Esophagus mucosa (tissue), 1 donor: Measurements from ENCODE around the gene EIF3L. TPM values are rescaled to one million over a fixed set of nuclear protein-coding genes. Genes with fewer than 3 reads are reported as not detected.

Experiments used
- ATAC-seq: fragments of 200-7000 bp; cut with Tn5 transposase; one replicate; pipeline ENCODE4 v1.9.1; 2020
- total RNA-seq: library from RNA; stranded (reverse); gene quantifications from one replicate; pipeline ENCODE4 v1.2.4, GENCODE V29; 2023
- donor health status: DM: yes; HTN: yes; CAD: no.

EIF3L gene
- total RNA-seq, 1 donor from 2014 or later: 358 TPM

DNA sequence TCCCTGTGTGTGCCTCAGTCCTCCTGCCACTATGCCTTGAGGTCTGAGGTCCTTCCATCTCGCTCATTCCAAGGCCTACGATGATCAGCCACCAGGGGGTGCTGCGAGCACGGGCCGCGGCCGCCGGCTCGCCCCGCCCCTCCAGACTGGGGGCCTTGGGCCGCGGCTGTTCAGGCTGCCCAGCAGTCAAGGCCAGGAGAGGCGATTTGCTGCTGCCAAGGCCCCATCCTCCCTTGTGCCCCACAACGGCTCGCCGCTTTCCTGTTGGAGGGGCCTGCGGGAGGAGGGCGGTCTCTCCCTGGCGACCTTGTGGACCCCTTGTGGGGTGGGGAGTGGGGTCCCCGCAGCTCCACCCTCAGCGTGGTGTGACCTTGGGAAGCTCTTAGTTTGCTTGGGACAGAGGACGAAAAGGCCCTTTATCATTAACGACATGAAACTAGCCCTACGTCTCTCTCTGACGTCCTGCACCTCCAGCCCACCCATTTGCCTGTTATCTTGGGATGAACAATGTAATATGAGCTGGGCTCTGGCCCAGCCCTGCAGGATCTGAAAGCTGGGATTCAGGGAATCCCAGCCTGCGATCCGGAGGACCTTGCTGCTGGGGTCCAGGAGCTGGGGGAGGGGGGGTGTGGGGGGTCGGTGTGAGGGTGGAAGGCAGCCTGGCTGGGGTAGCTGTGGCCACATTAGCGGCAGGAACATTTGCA is 31.4 kb upstream of the EIF3L start:
- ATAC-seq: peak; percentile 78

DNA sequence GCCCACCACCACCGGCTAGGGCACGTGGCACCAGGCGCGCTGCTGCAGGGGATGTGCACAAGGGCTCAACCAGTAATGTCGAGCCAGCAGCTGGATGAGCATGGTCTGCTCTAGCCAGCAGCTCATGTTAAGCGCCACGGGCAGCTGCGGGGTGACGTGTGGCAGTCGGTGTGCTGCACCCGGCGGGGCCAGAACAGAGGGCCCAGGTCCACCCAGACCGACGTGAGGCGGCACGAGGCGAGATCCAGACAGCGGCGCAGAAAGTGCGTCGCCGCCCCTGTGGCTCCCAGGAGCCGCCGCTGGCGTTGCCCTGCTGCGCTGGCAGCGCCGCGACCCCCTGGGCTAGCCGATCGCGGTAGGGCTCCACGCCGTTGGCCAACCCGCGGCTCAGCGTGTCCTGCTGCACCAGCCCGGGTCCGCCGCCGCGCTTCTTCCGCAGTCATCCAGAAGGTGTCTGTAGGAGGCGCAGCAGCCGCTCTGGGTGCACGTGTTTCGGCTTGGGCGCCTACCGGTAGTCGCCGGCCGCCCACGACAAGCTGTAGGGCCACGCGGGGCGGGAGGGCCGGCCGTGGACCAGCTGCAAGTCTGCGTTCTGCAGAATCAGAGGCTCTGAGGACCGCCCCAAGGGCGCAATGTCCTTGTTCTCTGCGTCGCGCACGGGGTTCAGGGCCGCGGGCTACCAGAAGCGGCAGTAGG is 30.7 kb upstream of the EIF3L start:
- peak; percentile 61 for ATAC-seq

DNA sequence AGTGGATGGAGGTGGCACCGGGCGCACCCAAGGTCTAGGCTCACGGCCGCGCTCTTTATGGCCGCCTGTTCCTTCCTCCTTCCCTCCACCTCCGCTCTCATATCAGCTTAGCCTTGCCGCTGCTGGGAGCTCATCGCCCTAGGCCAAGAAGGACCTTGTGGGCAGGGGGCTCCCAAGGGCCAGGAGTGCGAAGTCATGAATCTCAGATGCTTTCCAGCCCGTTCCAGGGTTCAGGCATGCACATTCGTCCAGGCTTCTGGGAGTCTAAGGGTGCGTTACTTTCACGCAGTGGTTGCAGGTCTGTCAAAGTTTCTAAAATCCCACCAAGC is 30.1 kb upstream of the EIF3L start:
- no peak for ATAC-seq

DNA sequence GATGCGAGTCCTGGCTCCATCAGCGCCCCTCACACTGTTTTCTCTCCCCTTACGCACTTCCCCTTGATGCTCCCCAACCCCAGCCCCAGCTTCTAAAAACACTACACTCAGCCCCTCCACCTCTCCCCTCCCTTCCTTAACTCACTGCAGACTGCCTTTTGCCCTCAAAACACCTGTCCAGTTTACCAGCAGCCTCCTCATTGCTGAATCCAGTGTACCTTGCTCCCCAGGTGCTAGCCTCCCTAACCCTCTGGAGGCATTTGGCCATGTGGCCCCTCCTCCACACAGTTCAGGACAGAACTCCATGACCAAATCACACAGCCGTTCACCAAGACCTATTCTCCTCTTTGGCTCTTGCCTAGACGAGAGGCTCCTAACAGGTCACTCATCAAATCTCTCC is 28.9 kb upstream of the EIF3L start:
- no peak for ATAC-seq

DNA sequence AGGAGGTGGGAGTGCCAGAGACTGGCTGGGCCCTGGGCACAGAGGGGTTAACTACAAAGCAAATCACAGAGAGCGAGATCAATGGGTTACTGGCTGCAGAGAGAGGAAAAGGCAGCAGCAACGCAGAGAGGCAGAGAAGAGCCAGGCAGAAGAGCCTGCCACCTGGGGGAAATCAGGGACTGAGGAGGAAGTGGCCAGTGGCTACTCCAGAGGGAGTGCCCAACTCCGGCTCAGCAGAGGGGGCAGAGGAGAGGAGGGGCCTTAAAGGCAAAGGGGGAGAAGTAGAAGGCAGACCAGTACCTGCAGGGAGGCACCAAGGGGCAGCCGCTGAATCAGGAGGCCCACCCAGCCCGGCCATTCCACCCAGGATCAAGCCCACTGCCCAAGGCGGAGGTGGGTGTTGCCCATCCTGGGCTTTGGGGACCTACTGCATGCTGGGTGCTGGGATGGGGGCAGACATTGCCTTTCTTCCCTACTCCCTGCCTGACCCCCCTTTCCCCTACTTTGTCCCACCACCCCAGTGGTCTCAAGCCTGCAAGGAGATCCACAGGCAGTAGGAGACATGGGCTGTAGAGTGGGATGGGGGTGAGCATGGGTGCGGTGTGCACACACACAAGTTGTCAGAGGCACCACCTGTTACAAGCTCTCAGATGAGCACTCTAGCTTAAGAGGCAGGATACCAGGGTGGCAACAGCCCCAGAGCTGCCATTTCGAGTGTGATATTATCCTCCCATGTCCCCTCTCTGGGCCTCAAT is 27.0 kb upstream of the EIF3L start:
- ATAC-seq: no peak

DNA sequence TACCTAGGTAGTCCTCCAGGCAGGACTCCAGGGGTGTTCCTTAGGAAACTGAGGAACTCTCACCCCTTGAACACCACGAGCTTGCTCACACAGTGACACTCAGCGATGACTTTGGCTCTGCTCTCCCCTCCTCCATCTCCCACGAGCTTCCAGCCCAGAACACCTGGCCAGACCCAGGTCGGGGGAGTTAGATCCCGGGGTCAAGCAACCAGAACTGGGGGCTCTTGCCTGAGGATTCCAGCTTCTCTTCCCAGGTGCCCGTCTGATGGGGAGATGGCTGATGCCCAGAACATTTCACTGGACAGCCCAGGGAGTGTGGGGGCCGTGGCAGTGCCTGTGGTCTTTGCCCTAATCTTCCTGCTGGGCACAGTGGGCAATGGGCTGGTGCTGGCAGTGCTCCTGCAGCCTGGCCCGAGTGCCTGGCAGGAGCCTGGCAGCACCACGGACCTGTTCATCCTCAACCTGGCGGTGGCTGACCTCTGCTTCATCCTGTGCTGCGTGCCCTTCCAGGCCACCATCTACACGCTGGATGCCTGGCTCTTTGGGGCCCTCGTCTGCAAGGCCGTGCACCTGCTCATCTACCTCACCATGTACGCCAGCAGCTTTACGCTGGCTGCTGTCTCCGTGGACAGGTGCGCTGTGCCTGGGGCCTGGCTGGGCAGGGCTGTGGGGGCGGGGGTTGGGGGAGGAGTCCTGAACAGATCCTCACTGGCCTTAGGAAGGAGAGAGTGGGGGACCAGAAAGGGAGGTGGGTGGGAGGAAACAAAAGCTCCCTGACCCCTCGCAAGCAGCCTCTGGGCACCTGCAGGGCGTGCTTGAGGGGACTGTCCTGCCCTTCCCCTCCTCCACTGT is 25.9 kb upstream of the EIF3L start, which contains the start of gene GALR3:
Gene GALR3 (plus strand): TSS at position 249 of the 852 bp plus-strand sequence. CDS start 25 bp downstream, at position 274.
- ATAC-seq: no peak

DNA sequence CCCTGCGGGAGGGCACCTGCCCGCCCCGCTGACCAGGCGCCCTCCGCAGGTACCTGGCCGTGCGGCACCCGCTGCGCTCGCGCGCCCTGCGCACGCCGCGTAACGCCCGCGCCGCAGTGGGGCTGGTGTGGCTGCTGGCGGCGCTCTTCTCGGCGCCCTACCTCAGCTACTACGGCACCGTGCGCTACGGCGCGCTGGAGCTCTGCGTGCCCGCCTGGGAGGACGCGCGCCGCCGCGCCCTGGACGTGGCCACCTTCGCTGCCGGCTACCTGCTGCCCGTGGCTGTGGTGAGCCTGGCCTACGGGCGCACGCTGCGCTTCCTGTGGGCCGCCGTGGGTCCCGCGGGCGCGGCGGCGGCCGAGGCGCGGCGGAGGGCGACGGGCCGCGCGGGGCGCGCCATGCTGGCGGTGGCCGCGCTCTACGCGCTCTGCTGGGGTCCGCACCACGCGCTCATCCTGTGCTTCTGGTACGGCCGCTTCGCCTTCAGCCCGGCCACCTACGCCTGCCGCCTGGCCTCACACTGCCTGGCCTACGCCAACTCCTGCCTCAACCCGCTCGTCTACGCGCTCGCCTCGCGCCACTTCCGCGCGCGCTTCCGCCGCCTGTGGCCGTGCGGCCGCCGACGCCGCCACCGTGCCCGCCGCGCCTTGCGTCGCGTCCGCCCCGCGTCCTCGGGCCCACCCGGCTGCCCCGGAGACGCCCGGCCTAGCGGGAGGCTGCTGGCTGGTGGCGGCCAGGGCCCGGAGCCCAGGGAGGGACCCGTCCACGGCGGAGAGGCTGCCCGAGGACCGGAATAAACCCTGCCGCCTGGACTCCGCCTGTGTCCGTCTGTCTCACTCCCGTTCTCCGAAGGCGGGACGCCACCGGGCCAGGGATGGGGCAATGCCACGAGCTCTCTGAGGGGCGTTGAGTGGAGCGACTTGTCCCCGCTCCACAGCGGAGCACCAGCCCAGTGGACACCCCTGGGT is 24.3 kb upstream of the EIF3L start:
- peak; percentile 57 for ATAC-seq

DNA sequence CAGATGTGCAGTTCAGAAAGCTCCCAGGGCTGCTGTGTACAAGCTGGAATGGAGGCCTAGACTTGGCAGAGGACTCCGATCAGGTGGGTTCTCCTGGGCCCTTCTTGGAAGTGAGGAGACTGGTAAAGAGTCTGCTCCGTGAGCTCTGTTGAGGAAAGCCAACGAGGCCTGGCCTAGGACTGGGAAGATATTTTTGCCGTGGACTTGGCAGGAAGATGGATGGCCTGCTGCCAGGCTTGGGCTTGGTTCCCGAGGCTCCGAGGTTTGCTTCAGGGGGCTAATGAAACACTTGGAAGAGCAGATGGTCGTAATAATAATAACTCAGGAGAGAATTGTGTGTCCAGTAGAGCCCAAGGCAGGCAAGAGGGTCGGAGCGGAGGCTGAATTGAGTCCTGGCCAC is 22.2 kb upstream of the EIF3L start:
- no peak for ATAC-seq

DNA sequence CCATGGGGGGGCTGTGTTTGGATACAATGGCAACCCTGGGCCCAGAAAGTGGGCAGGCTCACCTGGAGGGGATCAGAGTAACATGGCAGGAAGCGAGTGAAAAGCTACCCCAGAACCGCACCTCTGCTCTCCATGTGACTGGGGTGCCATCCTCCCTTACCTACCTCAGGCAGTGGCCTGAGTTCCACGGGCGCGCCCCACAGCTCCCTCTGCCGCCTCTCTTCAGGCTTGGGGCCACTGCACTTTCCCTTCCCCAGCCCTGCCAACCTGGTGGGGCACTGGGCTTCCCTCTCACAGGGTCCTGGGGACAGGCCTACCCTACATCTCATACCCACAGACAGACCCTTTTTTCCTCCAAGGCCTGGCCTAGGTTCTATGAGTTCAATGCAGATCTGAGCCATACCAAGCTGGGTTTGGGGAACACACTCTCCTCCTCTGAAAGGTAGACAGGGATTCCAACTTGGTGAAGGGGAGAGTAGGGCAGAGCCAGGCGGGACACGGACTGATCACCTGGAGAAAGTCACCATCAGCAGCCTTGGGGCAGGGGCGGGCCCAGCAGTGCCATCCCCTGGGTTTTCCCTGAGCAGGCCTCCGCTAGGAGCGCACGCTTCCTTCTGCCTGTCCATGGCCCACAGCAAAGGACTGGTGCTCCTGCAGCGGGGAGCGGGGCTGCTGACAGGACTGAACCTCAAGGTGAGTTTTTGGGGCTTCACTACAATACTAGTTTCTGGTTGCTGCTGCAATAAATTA is 19.0 kb upstream of the EIF3L start:
- ATAC-seq: no peak

DNA sequence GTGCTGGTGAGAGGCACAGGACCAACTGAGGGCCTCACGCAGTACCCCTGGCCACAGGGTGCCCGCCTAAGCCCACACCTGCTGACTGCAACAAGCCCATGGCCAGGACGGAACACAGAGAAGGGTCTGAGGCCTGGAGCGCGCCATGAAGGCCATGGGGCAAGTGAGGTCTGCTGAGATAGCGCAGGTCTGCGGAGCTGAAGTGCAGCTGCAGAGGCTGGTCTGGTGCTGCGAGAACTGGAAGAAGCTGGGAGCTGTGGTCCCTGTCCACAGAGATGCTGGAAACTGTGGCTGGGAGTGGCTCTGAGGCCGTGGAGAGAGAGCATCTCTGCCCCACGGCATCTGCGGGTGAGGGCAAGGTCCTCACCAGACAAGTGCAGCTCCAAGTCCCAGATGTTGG is 17.7 kb upstream of the EIF3L start:
- ATAC-seq: no peak

DNA sequence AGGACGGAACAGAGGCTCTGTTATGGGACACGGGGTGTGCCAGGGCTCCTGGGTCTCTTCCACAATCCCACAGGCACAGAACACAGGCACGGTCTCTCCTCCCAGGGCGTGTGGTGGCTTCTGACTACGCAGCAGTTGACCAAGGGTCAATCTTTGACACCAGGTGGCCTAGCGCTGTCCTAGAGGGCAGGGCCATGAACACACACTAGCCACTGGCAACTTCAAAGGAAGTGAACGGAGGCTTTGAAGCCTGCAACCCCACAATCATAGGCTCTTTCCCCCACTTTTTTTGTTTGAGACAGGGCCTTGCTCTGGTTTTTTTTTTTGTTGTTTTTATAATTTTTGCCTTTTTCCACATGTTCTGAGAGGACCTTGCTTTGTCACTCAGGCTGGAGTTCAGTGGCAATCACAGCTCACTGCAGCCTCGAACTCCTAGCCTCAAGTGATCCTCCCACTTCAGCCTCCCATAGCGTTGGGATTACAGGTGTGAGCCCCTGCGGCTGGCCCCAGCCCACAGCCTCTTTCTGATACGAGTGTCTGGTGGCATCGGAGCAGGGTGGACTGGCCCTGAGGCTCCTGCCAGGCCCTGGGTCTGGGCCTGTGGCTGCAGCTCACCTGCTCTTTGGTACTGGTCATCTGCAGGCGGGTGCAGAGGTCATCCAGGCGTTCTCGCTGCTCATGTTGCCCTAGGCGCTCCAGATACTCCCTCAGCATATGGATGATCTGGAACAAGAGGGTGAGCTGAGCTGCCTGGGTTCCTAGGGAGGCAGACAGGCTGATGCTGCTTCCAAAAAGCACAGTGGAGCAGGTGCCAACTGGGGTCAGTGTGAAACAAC is 17.0 kb upstream of the EIF3L start:
- no peak for ATAC-seq

DNA sequence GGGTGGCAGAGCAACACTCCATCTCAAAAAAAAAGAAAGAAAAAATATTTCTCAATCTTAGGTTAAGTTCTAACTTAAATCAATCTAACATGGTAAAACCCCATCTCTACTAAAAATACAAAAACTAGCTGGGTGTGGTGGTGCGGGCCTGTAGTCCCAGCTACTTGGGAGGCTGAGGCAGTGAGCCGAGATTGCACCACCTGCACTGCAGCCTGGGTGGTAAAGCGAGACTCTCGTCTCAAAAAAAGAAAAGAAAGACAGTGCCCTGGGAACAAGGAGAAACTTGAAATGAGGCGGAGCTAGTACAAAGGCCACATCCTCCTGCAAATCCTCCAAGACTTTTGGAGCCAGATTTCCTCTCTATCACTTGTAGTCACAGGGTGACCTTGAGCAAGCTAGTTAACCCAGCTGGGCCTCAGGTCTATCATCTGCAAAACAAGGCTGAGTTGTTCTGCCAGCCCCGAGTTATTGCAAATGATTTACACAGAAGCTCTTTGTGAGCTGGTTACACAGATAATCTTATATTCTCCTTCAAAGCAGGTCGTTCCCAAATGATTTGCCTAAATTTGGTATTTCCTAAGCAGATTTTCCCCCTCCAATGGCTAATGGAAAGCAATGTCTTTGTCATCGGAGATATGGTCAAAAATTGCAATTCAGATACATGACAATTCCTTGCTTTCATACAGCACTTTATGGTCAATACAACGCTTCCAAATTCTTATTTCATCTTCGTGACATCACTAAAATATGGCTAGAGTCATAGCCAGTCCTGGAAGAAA is 7.0 kb upstream of the EIF3L start:
- no peak for ATAC-seq

DNA sequence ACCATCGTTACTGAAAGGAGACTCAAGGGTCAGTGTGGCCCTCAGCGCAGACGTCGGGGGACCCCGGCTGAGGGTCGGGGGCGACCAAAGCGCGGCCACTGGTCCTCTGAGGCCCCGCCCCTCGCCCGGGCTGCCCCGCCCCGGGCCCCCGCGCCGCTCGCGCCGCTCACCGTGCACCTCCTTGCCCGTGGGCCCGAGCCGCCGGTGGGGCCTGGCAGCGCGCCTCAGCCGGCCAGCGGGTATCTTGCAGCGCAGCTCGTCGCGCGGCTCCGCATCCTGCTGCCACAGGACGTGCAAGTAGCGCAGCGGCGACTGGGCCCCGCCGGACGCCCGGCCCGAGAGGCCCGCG is 5.5 kb upstream of the EIF3L start:
- ATAC-seq: peak; percentile 48

DNA sequence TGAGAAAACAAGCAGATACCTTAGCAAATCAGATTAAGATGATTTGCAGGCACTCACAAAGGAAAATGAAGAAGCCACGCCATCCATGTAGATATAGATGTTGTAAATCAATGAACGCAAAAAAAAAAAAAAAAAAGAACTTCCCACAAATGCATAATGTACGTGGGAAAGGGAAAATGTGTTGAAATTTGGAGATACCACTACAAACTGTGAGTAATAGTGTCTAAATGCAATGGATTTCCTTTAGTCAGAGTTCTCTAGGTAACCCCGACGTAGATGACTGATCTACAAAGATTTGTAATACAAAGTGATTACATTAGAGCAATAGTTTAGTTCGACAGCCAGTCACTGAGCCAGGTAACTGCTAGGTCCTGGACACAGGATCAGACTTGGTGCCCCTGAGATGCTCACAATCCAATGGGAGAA is 4.3 kb upstream of the EIF3L start:
- ATAC-seq: no peak

DNA sequence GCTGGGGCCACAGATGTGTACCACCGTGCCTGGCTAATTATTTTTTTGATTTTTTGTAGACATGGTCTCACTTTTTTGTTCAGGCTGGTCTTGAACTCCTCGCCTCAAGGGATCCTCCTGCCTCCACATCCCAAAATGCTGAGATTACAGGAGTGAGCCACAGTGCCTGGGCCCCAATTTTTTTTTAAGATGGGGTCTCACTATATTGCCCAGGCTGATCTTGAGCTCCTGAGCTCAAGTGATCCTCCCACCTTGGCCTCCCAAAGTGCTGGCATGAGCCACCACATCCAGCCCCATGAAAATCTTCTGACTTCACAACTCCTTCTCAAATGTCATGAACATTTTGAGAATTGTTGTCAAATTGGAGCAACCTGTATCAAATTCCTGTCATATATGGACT is 2.8 kb upstream of the EIF3L start:
- no peak for ATAC-seq

DNA sequence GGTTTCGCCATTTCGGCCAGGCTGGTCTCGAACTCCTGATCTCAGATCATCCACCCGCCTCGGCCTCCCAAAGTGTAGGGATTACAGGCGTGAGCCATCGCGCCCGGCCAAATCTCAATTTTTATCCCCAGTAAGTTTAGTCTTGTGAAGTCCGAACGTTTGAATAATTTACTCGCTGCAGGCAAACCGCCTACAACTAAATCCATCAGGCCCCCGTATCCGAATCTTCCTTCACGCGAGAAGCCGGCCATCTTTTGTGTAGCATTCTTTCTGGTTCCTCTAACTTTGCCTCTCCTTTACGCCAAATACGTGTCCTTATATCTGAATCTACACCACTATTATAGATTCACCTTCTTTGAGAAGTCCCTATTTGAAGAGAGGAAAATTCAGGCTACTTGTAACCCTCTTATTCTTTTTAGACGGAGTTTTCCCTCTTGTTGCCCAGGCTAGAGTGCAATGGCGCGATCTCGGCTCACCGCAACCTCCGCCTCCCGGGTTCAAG is 581 bp upstream of the EIF3L start:
- ATAC-seq: no peak

DNA sequence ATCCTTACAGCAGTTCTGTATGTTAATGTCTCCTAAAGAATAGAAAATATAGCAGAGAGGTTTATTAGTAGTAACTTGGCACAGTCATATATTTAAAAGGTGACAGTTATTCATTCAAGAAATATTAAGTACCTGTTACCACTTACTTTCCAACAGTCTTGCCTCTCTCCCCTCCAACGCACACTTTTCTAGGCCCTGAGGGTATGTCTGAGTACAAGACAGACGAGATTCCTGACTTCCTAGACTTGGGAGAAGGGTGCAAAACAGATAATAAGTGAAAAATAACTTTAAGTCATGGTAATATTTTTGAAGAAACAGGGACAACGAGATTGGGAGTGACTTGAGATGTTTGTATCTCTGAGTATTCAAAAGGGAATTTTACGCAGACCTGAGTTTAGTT is 1.6 kb downstream of the EIF3L start:
- ATAC-seq: no peak

DNA sequence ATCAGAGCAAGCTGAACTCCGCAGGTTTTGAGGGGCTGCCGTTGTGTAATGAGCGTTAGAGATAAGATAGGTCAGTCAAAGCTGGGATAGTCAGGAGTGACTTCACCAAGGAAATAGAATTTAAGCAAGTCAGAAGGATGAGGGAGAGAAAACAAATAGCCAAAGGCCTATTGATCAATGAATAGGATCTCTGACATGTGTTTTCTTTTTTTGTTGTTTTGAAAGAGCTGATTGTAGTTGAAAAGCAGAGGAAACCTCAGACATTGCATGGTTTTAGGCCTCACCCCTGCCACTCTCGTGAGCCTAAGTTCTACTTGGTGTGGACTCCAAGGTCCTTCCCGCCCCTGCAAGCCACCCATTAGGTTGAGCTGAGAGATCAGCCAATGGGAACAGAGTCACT is 3.2 kb downstream of the EIF3L start:
- ATAC-seq: no peak

DNA sequence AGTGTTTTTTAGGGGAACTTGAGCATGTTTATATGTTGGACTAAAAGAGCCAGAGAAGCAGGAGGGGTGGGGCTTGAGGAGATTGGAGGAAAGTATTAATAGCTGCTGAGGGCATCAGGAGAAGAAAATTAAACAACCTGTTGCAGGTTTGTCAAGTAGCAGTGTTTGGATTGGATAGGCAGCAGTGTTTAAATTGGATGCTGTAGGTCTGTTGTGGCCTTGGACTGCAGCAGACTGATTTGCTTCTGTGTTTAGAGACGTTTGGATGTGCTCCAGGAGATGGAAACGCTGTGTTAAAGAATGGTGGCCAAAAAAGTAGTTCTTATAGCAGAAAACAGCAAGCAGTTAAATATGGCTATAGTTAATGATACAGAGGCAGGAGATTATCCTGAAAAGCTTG is 5.7 kb downstream of the EIF3L start:
- ATAC-seq: no peak
